ENCODE measurements around the gene PRKD1.

GRCh38 chr14:29892327-29892726 is 35.3 kb downstream of the PRKD1 start:
- TF ChIP-seq POLR2A (IDR thresholded peaks at IDR 0.05; ENCODE audit: low read depth, low read length) (no peak), TAF1 (IDR thresholded peaks at IDR 0.05; ENCODE audit: low read depth, low read length) (no peak)
